K562 (cell line): ENCODE data around the gene MCM3. TPM values are rescaled to one million over a fixed set of nuclear protein-coding genes. Genes with fewer than 3 reads are reported as not detected.
A peak's percentile ranks its signal among the peaks of the same experiment; 100 is the strongest.

Experiments
- ATAC-seq: fragments of 200-7000 bp; cut with Tn5 transposase; 3 replicates; pipeline ENCODE4 v1.9.1; 2020; ENCODE audit warnings: moderate library complexity
- BruUV-seq: library from RNA; stranded (reverse); fragments of 400-500 nt; replicated peaks from 2 replicates; lab custom pipeline; 2021; lab: Mats Ljungman, UMichigan
- CTCF ChIA-PET: fragments of 300-600 bp; formaldehyde crosslinking; extraction: SDS; loops from one replicate; lab custom pipeline; 2021; ENCODE audit warnings: low intra/inter-chr PET ratio; lab: Yijun Ruan, JAX
- POLR2A ChIA-PET: fragments of 300-600, 350-650 bp; sonication (Branson Sonifier 250); formaldehyde crosslinking; extraction: SDS; loops from one replicate; lab custom pipeline; 2021; ENCODE audit warnings: antibody characterized with exemption, inconsistent platforms; lab: Yijun Ruan, JAX
- DNase-seq, 4 experiments: peaks; one replicate each; pipeline versions ENCODE4 v3.0.0 to v3.0.0-alpha.2; 2011 to 2018; ENCODE audit warnings: low spot score in 3 of 4, mixed read lengths in 3 of 4; ENCODE audit errors: extremely low read depth in 1 of 4
- FAIRE-seq: peaks from 2 replicates; lab custom pipeline; 2011; peaks lifted over from hg19 to GRCh38; lab: Jason Lieb, UNC
- H2AFZ ChIP-seq: 2 replicates; pipeline ENCODE4 v1.6.0; 2011; ENCODE audit warnings: low read depth, low read length, control low read depth, inconsistent platforms
- H3K27ac ChIP-seq: fragments of 200-600 bp; 3 replicates; pipeline ENCODE4 v1.8.0; 2011; ENCODE audit warnings: low read depth, mild to moderate bottlenecking, control low read depth, inconsistent platforms, low read length, moderate library complexity, mixed read lengths; ENCODE audit errors: extremely low read depth
- H3K27me3 ChIP-seq, 2 experiments: fragments of 300-600 bp in 1 of 2; 2 replicates in 1 of 2; 3 replicates in 1 of 2; pipeline versions ENCODE4 v1.6.0 to v1.8.0; 2011; ENCODE audit warnings: inconsistent platforms in 2 of 2, low read length in 2 of 2, mild to moderate bottlenecking in 1 of 2, mixed read lengths in 1 of 2, moderate library complexity in 1 of 2; ENCODE audit not compliant: control insufficient read depth in 2 of 2, insufficient read depth in 2 of 2
- H3K36me3 ChIP-seq: fragments of 300-600 bp; 3 replicates; pipeline ENCODE4 v1.8.0; 2011; ENCODE audit warnings: mild to moderate bottlenecking, low read length, inconsistent platforms; ENCODE audit not compliant: control insufficient read depth, insufficient read depth
- H3K4me1 ChIP-seq, 2 experiments: fragments of 200-600 bp in 1 of 2; replicated peaks in 1 of 2; 2 replicates in 1 of 2; 3 replicates in 1 of 2; pipeline versions ENCODE4 v1.5.1 to v1.8.0; 2011; ENCODE audit warnings: inconsistent platforms in 2 of 2, low read length in 2 of 2, mild to moderate bottlenecking in 1 of 2, mixed read lengths in 1 of 2, moderate library complexity in 1 of 2; ENCODE audit not compliant: control insufficient read depth in 2 of 2, insufficient read depth in 2 of 2
- H3K4me2 ChIP-seq: 2 replicates; pipeline ENCODE4 v1.6.1; 2011; ENCODE audit warnings: low read length, control low read depth, inconsistent platforms, mixed read lengths; ENCODE audit not compliant: insufficient read depth
- H3K4me3 ChIP-seq: fragments of 200-600 bp; sonication (generic), shearing (Covaris generic); 2 replicates; pipeline ENCODE4 v1.5.1; 2016; ENCODE audit warnings: control low read depth, inconsistent platforms
- H3K79me2 ChIP-seq: fragments of 200-600 bp; 3 replicates; pipeline ENCODE4 v1.8.0; 2011; ENCODE audit warnings: low read length, inconsistent platforms; ENCODE audit not compliant: control insufficient read depth, insufficient read depth
- H3K9ac ChIP-seq, 2 experiments: 2 replicates each; pipeline versions ENCODE4 v1.6.0 to v1.6.1; 2011; ENCODE audit warnings: low read depth in 2 of 2, low read length in 2 of 2, control low read depth in 1 of 2, inconsistent platforms in 1 of 2, mild to moderate bottlenecking in 1 of 2, mixed read lengths in 1 of 2; ENCODE audit not compliant: insufficient read depth in 1 of 2
- H3K9me1 ChIP-seq: one replicate; pipeline ENCODE4 v1.6.0; 2011; ENCODE audit warnings: inconsistent platforms, mild to moderate bottlenecking, low read length, moderate library complexity; ENCODE audit not compliant: control insufficient read depth, insufficient read depth
- H3K9me3 ChIP-seq: replicated peaks from 2 replicates; pipeline ENCODE4 v1.5.1; 2011; ENCODE audit warnings: low read depth, low read length, inconsistent platforms; ENCODE audit not compliant: control insufficient read depth, insufficient read depth
- H4K20me1 ChIP-seq: replicated peaks from 2 replicates; pipeline ENCODE4 v1.6.1; 2011; ENCODE audit warnings: low read length, inconsistent platforms, mixed read lengths; ENCODE audit not compliant: control insufficient read depth, insufficient read depth
- NCOA2 ChIP-seq, 2 experiments: fragments of 450-650 bp; IDR thresholded peaks; 2 replicates each; pipeline ENCODE4 v1.6.1; 2018; ENCODE audit warnings: mild to moderate bottlenecking in 2 of 2, moderate library complexity in 1 of 2; ENCODE audit not compliant: partially characterized antibody in 2 of 2
- POLR2A ChIP-seq: fragments of 450-650 bp; conservative IDR thresholded peaks from 2 replicates; pipeline ENCODE4 v1.6.1; 2016
- PPARD ChIP-seq: fragments of 250-450 bp; sonication (Bioruptor Pico); IDR thresholded peaks from 2 replicates; pipeline ENCODE4 v1.8.0; 2022; ENCODE audit warnings: inconsistent platforms, mild to moderate bottlenecking, moderate library complexity
- PYGO2 ChIP-seq: fragments of 450-650 bp; IDR thresholded peaks from 2 replicates; pipeline ENCODE4 v1.6.1; 2016; ENCODE audit warnings: mild to moderate bottlenecking, missing genetic modification characterization, moderate library complexity, missing compliant biosample characterization
- SMAD4 ChIP-seq: fragments of 250-450 bp; sonication (Bioruptor Pico); conservative IDR thresholded peaks from 2 replicates; pipeline ENCODE4 v1.8.0; 2021; ENCODE audit warnings: inconsistent platforms, mild to moderate bottlenecking, moderate library complexity
- ZNF175 ChIP-seq: fragments of 200-800 bp; sonication (Bioruptor generic); IDR thresholded peaks from 2 replicates; pipeline ENCODE4 v1.6.1; 2016; ENCODE audit warnings: low read depth, mild to moderate bottlenecking, missing genetic modification characterization, missing compliant biosample characterization
- WGBS: fragments of 100-300 bp; shearing (Covaris generic); methylation state at CpG from one replicate; pipeline ENCODE4 v1.1.6; 2016; ENCODE audit warnings: low coverage, mixed read lengths; ENCODE audit not compliant: insufficient coverage; ENCODE audit errors: missing lambda C conversion rate; 5-methylcytosine and 5-hydroxymethylcytosine counted together
- in situ Hi-C: fragments of 300-500 bp; cut with MboI; formaldehyde crosslinking; loops from 4 replicates; pipeline ENCODE4 v1.15.0; 2018; ENCODE audit warnings: inconsistent platforms, mixed read lengths
- intact Hi-C: fragments of 100-400 bp; cut with micrococcal nuclease; formaldehyde crosslinking; loops from 2 replicates; pipeline ENCODE4 v1.14.2; 2022
- polyA plus RNA-seq, 8 experiments: library from polyadenylated mRNA; depleted of rRNA in 4 of 8; stranded (reverse) in 5 of 8; unstranded in 3 of 8; fragments of >200 nt; fragmentation: Nextera tagmentation in 2 of 8; fragmentation: Illumina TruSeq in 1 of 8; extraction: Ambion mirVana in 2 of 8; extraction: Trizol in 1 of 8; gene quantifications; 2 replicates each; pipeline versions ENCODE4 v1.2.1 to v1.2.3, GENCODE V29; 2011 to 2014; ENCODE audit warnings: inconsistent platforms in 1 of 8, missing spikeins in 1 of 8
- total RNA-seq, 7 experiments: library from RNA; depleted of rRNA in 6 of 7; stranded (reverse); fragments of >200 nt in 6 of 7; fragmentation: Illumina TruSeq in 2 of 7; extraction: Trizol in 2 of 7; gene quantifications; 2 replicates each; pipeline versions ENCODE4 v1.2.1 to v1.2.3, GENCODE V29; 2011 to 2021; ENCODE audit warnings: low replicate concordance in 1 of 7
- TF ChIP-seq, protein P1 (sequence below), 2 experiments: IDR thresholded peaks in 1 of 2; conservative IDR thresholded peaks in 1 of 2; 2 replicates each; pipeline ENCODE4 v1.6.1; 2016; ENCODE audit warnings: low read depth in 2 of 2, mild to moderate bottlenecking in 1 of 2, missing compliant biosample characterization in 1 of 2, missing genetic modification characterization in 1 of 2, moderate library complexity in 1 of 2
- TF ChIP-seq, protein P2 (sequence below), 2 experiments: fragments of 450-650 bp in 1 of 2; sonication (generic) in 1 of 2; formaldehyde crosslinking in 1 of 2; IDR thresholded peaks; 2 replicates each; pipeline versions ENCODE4 v1.7.1 to v1.9.0; 2016 to 2022; ENCODE audit warnings: inconsistent platforms in 1 of 2, mild to moderate bottlenecking in 1 of 2, missing genetic modification reagents in 1 of 2

The MCM3 gene
- total and polyA plus RNA-seq, 9 of the 15 experiments (the other 6 are each of a cell fraction or from before 2014, with no cell fraction given), result 76.1 to 270 (median 250) TPM

DNA sequence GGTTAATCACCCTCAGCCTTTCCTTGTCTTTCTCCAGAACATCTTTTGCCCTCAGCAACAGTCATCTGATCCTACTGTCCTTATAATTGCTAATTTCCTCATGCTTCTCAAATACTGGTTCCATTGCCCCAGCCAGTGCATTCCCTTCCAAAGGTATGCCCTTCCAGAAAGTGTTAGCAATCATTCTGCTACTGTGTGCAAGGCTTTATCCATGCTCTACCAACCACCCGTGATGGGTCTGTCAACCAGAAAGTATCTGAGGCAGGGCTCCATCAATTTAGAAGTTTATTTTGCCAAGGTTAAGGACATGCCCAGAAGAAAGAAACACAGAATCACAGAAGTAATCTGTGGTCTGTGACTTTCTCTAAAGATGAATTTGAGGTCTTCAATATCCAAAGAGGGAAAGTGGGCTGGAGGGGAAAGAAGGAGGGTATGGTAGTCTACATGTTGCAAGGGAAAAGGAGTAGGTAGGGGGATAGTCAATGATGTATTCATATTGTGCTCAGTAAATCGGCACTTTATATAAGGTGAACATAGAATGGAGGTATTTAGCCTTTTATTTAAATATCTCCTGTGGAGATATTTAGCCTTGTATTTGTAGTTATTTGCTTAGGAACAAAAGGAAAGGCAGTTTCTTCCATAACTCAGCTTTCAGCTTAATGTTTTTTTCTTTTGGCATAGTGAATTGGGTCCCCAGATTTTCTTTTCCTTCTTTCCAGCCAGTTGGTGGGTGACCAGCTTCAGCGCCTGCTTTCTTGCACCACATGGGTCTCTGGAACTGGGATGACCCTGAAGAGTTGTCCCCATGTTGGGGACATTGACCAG, 42.2 kb upstream of the MCM3 start:
- intact Hi-C loops, result no loop called here
- peak overlapping the region; percentile 89 for H2AFZ ChIP-seq
- POLR2A ChIA-PET, result interaction anchor here (1.6 kb wide), 1 partner anchor 9 kb away, joined by 9 read pairs; no protein-coding TSS in a partner anchor
- no peak for TF ChIP-seq POLR2A
- no peak for TF ChIP-seq PPARD
- no peak for TF ChIP-seq NCOA2 (IDR thresholded peaks at IDR 0.05; ENCODE audit: partially characterized antibody in 2 of 2)
- no peak for TF ChIP-seq SMAD4 (CRISPR knock-in tag)
- no peak for TF ChIP-seq PYGO2
- TF ChIP-seq, protein P1, sequence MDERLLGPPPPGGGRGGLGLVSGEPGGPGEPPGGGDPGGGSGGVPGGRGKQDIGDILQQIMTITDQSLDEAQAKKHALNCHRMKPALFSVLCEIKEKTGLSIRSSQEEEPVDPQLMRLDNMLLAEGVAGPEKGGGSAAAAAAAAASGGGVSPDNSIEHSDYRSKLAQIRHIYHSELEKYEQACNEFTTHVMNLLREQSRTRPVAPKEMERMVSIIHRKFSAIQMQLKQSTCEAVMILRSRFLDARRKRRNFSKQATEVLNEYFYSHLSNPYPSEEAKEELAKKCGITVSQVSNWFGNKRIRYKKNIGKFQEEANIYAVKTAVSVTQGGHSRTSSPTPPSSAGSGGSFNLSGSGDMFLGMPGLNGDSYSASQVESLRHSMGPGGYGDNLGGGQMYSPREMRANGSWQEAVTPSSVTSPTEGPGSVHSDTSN (CRISPR knock-in tag; IDR thresholded peaks at IDR 0.05; ENCODE audit: low read depth), result no peak
- TF ChIP-seq, protein P1 (tag; conservative IDR thresholded peaks at IDR 0.05; ENCODE audit: low read depth), result no peak
- no peak for TF ChIP-seq ZNF175
- TF ChIP-seq, protein P2, sequence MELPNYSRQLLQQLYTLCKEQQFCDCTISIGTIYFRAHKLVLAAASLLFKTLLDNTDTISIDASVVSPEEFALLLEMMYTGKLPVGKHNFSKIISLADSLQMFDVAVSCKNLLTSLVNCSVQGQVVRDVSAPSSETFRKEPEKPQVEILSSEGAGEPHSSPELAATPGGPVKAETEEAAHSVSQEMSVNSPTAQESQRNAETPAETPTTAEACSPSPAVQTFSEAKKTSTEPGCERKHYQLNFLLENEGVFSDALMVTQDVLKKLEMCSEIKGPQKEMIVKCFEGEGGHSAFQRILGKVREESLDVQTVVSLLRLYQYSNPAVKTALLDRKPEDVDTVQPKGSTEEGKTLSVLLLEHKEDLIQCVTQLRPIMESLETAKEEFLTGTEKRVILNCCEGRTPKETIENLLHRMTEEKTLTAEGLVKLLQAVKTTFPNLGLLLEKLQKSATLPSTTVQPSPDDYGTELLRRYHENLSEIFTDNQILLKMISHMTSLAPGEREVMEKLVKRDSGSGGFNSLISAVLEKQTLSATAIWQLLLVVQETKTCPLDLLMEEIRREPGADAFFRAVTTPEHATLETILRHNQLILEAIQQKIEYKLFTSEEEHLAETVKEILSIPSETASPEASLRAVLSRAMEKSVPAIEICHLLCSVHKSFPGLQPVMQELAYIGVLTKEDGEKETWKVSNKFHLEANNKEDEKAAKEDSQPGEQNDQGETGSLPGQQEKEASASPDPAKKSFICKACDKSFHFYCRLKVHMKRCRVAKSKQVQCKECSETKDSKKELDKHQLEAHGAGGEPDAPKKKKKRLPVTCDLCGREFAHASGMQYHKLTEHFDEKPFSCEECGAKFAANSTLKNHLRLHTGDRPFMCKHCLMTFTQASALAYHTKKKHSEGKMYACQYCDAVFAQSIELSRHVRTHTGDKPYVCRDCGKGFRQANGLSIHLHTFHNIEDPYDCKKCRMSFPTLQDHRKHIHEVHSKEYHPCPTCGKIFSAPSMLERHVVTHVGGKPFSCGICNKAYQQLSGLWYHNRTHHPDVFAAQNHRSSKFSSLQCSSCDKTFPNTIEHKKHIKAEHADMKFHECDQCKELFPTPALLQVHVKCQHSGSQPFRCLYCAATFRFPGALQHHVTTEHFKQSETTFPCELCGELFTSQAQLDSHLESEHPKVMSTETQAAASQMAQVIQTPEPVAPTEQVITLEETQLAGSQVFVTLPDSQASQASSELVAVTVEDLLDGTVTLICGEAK (IDR thresholded peaks at IDR 0.05), result no peak
- TF ChIP-seq, protein P2 (CRISPR knock-in tag; IDR thresholded peaks at IDR 0.05), result no peak

More for the DNA sequence above, 42.2 kb upstream of the MCM3 start:
- peak; percentile 13; the same call in 1 of the 3 replicates for ATAC-seq
- no TSS peak for BruUV-seq
- Histone ChIP-seq H4K20me1 (no peaks in the 10 kb centered on the region), H3K9me3 (no peaks in the 10 kb centered on the region), H3K27me3 (no peaks in the 10 kb centered on the region), H3K9me1 (no peaks in the 10 kb centered on the region), H3K4me1 (peaks cover 17% of the 10 kb centered on the region in 2 experiments), H3K9ac (no peak overlapping the region), H3K4me2 (no peak overlapping the region), H3K36me3 (no peaks in the 10 kb centered on the region), H3K79me2 (no peaks in the 10 kb centered on the region), H3K4me3 (no peak overlapping the region), H3K27ac (no peak overlapping the region)
- in situ Hi-C loops, result no loop called here
- no peak for DNase-seq
- WGBS, result 60% methylated on average over 3 of the region's 3 CpGs
- no peak for FAIRE-seq
- CTCF ChIA-PET, result no interaction called here
